ENCODE measurements around the gene KDF1.
A peak's percentile ranks its signal among the peaks of the same experiment; 100 is the strongest.

KDF1 gene

GRCh38 chr1:27005648-27006496 lies 45.6 kb upstream of the KDF1 start:
- Histone ChIP-seq H3K27ac (no peak overlapping the region), H3K36me3 (ENCODE audit: control insufficient read depth, insufficient read depth, low read length) (no peaks in the 10 kb centered on the region), H2AFZ (no peak overlapping the region), H3K4me3 (ENCODE audit: low read depth, low read length) (no peak overlapping the region), H3K4me1 (peaks cover 24% of the 10 kb centered on the region), H3K4me2 (ENCODE audit: low read length) (no peak overlapping the region), H3K79me2 (no peaks in the 10 kb centered on the region), H3K9me3 (ENCODE audit: control insufficient read depth, low read length) (no peaks in the 10 kb centered on the region), H3K27me3 (ENCODE audit: control insufficient read depth, insufficient read depth, low read length) (no peaks in the 10 kb centered on the region), H3K9ac (no peak overlapping the region)
- no peak for TF ChIP-seq CTCF (IDR thresholded peaks at IDR 0.05)

- no peaks in the 10 kb centered on the region for H3K27me3 ChIP-seq (ENCODE audit: control insufficient read depth, insufficient read depth, low read length)
- H3K36me3 ChIP-seq (ENCODE audit: control insufficient read depth, insufficient read depth, low read length) = no peaks in the 10 kb centered on the region
- TF ChIP-seq CTCF (IDR thresholded peaks at IDR 0.05) = no peak
- no peak overlapping the region for H3K4me3 ChIP-seq (ENCODE audit: low read depth, low read length)
- H2AFZ ChIP-seq = peak overlapping the region; percentile 46
- H3K4me2 ChIP-seq (ENCODE audit: low read length) = no peak overlapping the region
- no peaks in the 10 kb centered on the region for H3K9me3 ChIP-seq (ENCODE audit: control insufficient read depth, low read length)
- H3K4me1 ChIP-seq = peaks cover 21% of the 10 kb centered on the region
- H3K27ac ChIP-seq = no peak overlapping the region
- H3K9ac ChIP-seq = no peak overlapping the region
- no peaks in the 10 kb centered on the region for H3K79me2 ChIP-seq
These were observed 44.9 kb upstream of the KDF1 start for GRCh38 chr1:27005166-27005530.

- H3K9ac ChIP-seq = no peak overlapping the region
These were observed 44.4 kb upstream of the KDF1 start for GRCh38 chr1:27004471-27005165.

GRCh38 chr1:27003745-27004470 lies 43.6 kb upstream of the KDF1 start:
- Histone ChIP-seq H3K4me1 (peaks cover 15% of the 10 kb centered on the region), H3K27ac (no peak overlapping the region), H3K4me2 (ENCODE audit: low read length) (no peak overlapping the region), H3K9me3 (ENCODE audit: control insufficient read depth, low read length) (no peaks in the 10 kb centered on the region), H3K4me3 (ENCODE audit: low read depth, low read length) (no peak overlapping the region), H3K79me2 (no peaks in the 10 kb centered on the region), H3K9ac (no peak overlapping the region), H2AFZ (no peak overlapping the region), H3K36me3 (ENCODE audit: control insufficient read depth, insufficient read depth, low read length) (no peaks in the 10 kb centered on the region), H3K27me3 (ENCODE audit: control insufficient read depth, insufficient read depth, low read length) (no peaks in the 10 kb centered on the region)
- no peak for TF ChIP-seq CTCF (IDR thresholded peaks at IDR 0.05)

More at GRCh38 chr1:27004471-27005165, 44.4 kb upstream of the KDF1 start:
- Histone ChIP-seq H3K36me3 (ENCODE audit: control insufficient read depth, insufficient read depth, low read length) (no peaks in the 10 kb centered on the region), H3K27me3 (ENCODE audit: control insufficient read depth, insufficient read depth, low read length) (no peaks in the 10 kb centered on the region), H3K4me2 (ENCODE audit: low read length) (no peak overlapping the region), H2AFZ (peak overlapping the region; percentile 46), H3K9me3 (ENCODE audit: control insufficient read depth, low read length) (no peaks in the 10 kb centered on the region), H3K4me1 (peaks cover 20% of the 10 kb centered on the region), H3K27ac (no peak overlapping the region), H3K4me3 (ENCODE audit: low read depth, low read length) (no peak overlapping the region), H3K79me2 (no peaks in the 10 kb centered on the region)
- TF ChIP-seq CTCF (IDR thresholded peaks at IDR 0.05) = no peak
